Transverse colon (tissue), 4 donors: ENCODE measurements around the gene CDH12. TPM values are rescaled to one million over a fixed set of nuclear protein-coding genes. Genes with fewer than 3 reads are reported as not detected.

ENCODE experiments used
- DNase-seq: peaks from one replicate; pipeline ENCODE4 v3.0.0-alpha.2; 2019
- H3K27ac ChIP-seq, 4 donors: fragments of 200-600 bp; sonication (generic); 2 replicates each; pipeline ENCODE4 v1.5.1; 2016 to 2018; ENCODE audit warnings: inconsistent platforms in 4 of 4
- H3K27me3 ChIP-seq: fragments of 200-600 bp; sonication (generic); 2 replicates; pipeline ENCODE4 v1.5.1; 2017; ENCODE audit warnings: inconsistent platforms
- H3K36me3 ChIP-seq, 4 donors: fragments of 200-600 bp; sonication (generic); 2 replicates each; pipeline ENCODE4 v1.5.1; 2017 to 2019; ENCODE audit warnings: inconsistent platforms in 4 of 4
- H3K4me1 ChIP-seq, 4 donors: fragments of 200-600 bp; sonication (generic); 2 replicates each; pipeline ENCODE4 v1.5.1; 2017 to 2020; ENCODE audit warnings: inconsistent platforms in 4 of 4
- H3K4me3 ChIP-seq, 4 donors: fragments of 200-600 bp; sonication (generic); 1 replicate in 1 of 4; 2 replicates in 3 of 4; pipeline versions ENCODE4 v1.5.1 to v1.6.1; 2017 to 2019; ENCODE audit warnings: inconsistent platforms in 4 of 4
- H3K9me3 ChIP-seq, 2 donors: fragments of 200-600 bp; sonication (generic); 2 replicates each; pipeline ENCODE4 v1.5.1; 2017 to 2019; ENCODE audit warnings: inconsistent platforms in 2 of 2
- EP300 ChIP-seq: sonication (generic); formaldehyde crosslinking; IDR thresholded peaks from one replicate; pipeline ENCODE4 v1.6.1; 2017; ENCODE audit warnings: antibody characterized with exemption, low read depth
- POLR2A ChIP-seq: fragments of 450-650 bp; IDR thresholded peaks from one replicate; pipeline ENCODE4 v1.6.1; 2016; ENCODE audit warnings: antibody characterized with exemption, mild to moderate bottlenecking, moderate library complexity
- POLR2AphosphoS5 ChIP-seq, 3 donors: sonication (generic); formaldehyde crosslinking; IDR thresholded peaks; one replicate each; pipeline ENCODE4 v1.6.1; 2016; ENCODE audit warnings: antibody characterized with exemption in 3 of 3
- WGBS, 2 donors: methylation state at CpG; one replicate each; pipeline ENCODE4 v1.1.5; 2018; ENCODE audit warnings: low coverage in 1 of 2; 5-methylcytosine and 5-hydroxymethylcytosine counted together
- in situ Hi-C, 4 donors: fragments of 200-750 bp; cut with MboI; loops; one replicate each; pipeline versions ENCODE4 v1.15.0 to v1.15.1; 2017; ENCODE audit warnings: low sequenced_read_pairs in 3 of 4, low pct_ligation_motif_present in 1 of 4, low pct_unique_long_range_greater_than_20kb in 1 of 4
- intact Hi-C: fragments of 100-400 bp; cut with DNase I; formaldehyde crosslinking; loops from one replicate; pipeline ENCODE4 v1.15.1; 2023; ENCODE audit warnings: low total_unique reads
- total RNA-seq, 4 donors: library from RNA; depleted of rRNA; stranded (reverse); fragments of >200 nt; gene quantifications; one replicate each; pipeline ENCODE4 v1.1.0, GENCODE V29; 2016
- TF ChIP-seq, protein P1 (sequence below), 5 experiments: fragments of 200-600 bp in 3 of 5; fragments of 450-650 bp in 2 of 5; sonication (generic) in 3 of 5; IDR thresholded peaks; 1 replicate in 2 of 5; 2 replicates in 3 of 5; pipeline ENCODE4 v1.5.1; 2016 to 2017; ENCODE audit warnings: antibody characterized with exemption in 5 of 5, inconsistent platforms in 3 of 5, mild to moderate bottlenecking in 2 of 5, moderate library complexity in 1 of 5

Gene CDH12
- total RNA-seq, 4 donors from 2014 or later = 0.14 TPM; not detected in 3

DNA sequence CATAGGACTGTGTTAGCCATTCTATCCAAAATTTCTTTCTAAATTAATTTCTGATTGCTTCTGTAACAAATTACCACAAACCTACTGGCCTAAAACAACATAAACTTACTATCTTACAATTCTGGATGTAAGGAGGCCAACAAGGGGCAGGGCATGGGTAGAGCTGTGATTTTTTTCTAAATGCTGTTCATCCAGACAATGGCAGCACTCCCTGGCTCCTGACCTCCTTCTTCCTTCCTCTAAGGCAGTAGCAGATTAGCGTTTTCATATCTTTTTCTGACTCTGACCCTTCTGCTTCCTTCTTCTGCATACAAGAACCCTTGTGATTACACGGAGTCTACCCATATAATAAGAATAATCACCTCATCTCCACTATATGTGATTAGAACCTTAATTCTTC is 1005.8 kb downstream of the CDH12 start:
- DNase-seq = no peak
- Histone ChIP-seq H3K4me1 (no peaks in the 10 kb centered on the region), H3K27ac (no peak overlapping the region), H3K36me3 (no peaks in the 10 kb centered on the region), H3K4me3 (no peak overlapping the region), H3K9me3 (no peaks in the 10 kb centered on the region), H3K27me3 (no peaks in the 10 kb centered on the region)
- TF ChIP-seq POLR2A = no peak
- TF ChIP-seq POLR2AphosphoS5 (IDR thresholded peaks at IDR 0.05) = no peak
- TF ChIP-seq, protein P1, sequence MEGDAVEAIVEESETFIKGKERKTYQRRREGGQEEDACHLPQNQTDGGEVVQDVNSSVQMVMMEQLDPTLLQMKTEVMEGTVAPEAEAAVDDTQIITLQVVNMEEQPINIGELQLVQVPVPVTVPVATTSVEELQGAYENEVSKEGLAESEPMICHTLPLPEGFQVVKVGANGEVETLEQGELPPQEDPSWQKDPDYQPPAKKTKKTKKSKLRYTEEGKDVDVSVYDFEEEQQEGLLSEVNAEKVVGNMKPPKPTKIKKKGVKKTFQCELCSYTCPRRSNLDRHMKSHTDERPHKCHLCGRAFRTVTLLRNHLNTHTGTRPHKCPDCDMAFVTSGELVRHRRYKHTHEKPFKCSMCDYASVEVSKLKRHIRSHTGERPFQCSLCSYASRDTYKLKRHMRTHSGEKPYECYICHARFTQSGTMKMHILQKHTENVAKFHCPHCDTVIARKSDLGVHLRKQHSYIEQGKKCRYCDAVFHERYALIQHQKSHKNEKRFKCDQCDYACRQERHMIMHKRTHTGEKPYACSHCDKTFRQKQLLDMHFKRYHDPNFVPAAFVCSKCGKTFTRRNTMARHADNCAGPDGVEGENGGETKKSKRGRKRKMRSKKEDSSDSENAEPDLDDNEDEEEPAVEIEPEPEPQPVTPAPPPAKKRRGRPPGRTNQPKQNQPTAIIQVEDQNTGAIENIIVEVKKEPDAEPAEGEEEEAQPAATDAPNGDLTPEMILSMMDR (IDR thresholded peaks at IDR 0.05) = no peak
- TF ChIP-seq EP300 = no peak
- in situ Hi-C loops = no loop called here
- 58 to 60% methylated on average over 2 of the region's 2 CpGs for WGBS, 2 donors
- intact Hi-C loops = no loop called here

- WGBS, 2 donors = 81 to 90% methylated on average over 1 of the region's 1 CpG
- no peaks in the 10 kb centered on the region for H3K9me3 ChIP-seq
- H3K27me3 ChIP-seq = no peaks in the 10 kb centered on the region
- no peak overlapping the region for H3K27ac ChIP-seq
- no peak for DNase-seq
- no peak for TF ChIP-seq POLR2A
- TF ChIP-seq, protein P1 (IDR thresholded peaks at IDR 0.05) = no peak
- no peak for TF ChIP-seq POLR2AphosphoS5 (IDR thresholded peaks at IDR 0.05)
- no peak for TF ChIP-seq EP300
- in situ Hi-C loops = no loop called here
- H3K4me1 ChIP-seq = no peaks in the 10 kb centered on the region
- intact Hi-C loops = no loop called here
- no peak overlapping the region for H3K4me3 ChIP-seq
- no peaks in the 10 kb centered on the region for H3K36me3 ChIP-seq
These were observed 1008.2 kb downstream of the CDH12 start for GRCh38 chr5:21844960-21845359.

DNA sequence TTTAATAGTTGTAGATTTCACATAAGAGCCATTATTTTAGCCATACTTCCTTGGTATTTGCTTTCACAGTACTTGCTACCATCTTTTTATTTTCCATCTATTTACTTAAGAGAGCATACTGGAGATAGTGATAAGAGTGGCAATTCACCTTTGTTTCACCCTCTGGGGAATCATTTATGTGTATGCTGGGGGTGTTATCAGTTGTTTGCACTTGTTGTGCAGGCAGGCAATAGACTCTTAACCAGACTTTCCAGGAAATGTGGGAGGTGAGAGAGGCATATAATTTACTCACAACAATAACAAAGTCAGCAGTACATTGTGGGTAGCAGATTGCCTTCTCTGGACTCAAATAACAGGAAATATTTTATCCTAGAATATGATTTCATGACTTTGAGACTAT is 1018.3 kb downstream of the CDH12 start:
- in situ Hi-C loops = no loop called here
- intact Hi-C loops = no loop called here
- H3K4me3 ChIP-seq = no peak overlapping the region
- no peaks in the 10 kb centered on the region for H3K9me3 ChIP-seq
- TF ChIP-seq POLR2A (no peak), POLR2AphosphoS5 (IDR thresholded peaks at IDR 0.05) (no peak), EP300 (no peak)
- TF ChIP-seq, protein P1 (IDR thresholded peaks at IDR 0.05) = no peak
- H3K4me1 ChIP-seq = no peaks in the 10 kb centered on the region
- H3K27ac ChIP-seq = no peak overlapping the region
- DNase-seq = no peak
- H3K27me3 ChIP-seq = no peaks in the 10 kb centered on the region
- H3K36me3 ChIP-seq = no peaks in the 10 kb centered on the region

- H3K4me3 ChIP-seq = no peak overlapping the region
- in situ Hi-C loops (no loop called here), intact Hi-C loops (no loop called here)
- TF ChIP-seq EP300 (no peak), POLR2A (no peak), POLR2AphosphoS5 (IDR thresholded peaks at IDR 0.05) (no peak)
- TF ChIP-seq, protein P1 (IDR thresholded peaks at IDR 0.05) = no peak
- no peaks in the 10 kb centered on the region for H3K36me3 ChIP-seq
- H3K9me3 ChIP-seq = no peaks in the 10 kb centered on the region
- H3K4me1 ChIP-seq = no peaks in the 10 kb centered on the region
- DNase-seq = no peak
- H3K27me3 ChIP-seq = no peaks in the 10 kb centered on the region
- H3K27ac ChIP-seq = no peak overlapping the region
- WGBS, 2 donors = 57 to 73% methylated on average over 6 of the region's 6 CpGs
These were observed 1021.9 kb downstream of the CDH12 start for GRCh38 chr5:21831145-21831787.
